GM12891 (cell line): ENCODE results near the gene HTR3B.

Experiments used
- POLR2A ChIP-seq: IDR thresholded peaks from 2 replicates; pipeline ENCODE4 v1.6.1; 2011; ENCODE audit warnings: low read depth, low read length, control low read depth
- POLR2AphosphoS5 ChIP-seq: IDR thresholded peaks from 2 replicates; pipeline ENCODE4 v1.6.1; 2011; ENCODE audit warnings: low read depth, low read length, control low read depth
- SPI1 ChIP-seq: IDR thresholded peaks from 2 replicates; pipeline ENCODE4 v1.6.1; 2011; ENCODE audit warnings: low read depth, low read length, control low read depth
- TAF1 ChIP-seq: IDR thresholded peaks from 2 replicates; pipeline ENCODE4 v1.6.1; 2011; ENCODE audit warnings: low read depth, low read length, control low read depth

DNA sequence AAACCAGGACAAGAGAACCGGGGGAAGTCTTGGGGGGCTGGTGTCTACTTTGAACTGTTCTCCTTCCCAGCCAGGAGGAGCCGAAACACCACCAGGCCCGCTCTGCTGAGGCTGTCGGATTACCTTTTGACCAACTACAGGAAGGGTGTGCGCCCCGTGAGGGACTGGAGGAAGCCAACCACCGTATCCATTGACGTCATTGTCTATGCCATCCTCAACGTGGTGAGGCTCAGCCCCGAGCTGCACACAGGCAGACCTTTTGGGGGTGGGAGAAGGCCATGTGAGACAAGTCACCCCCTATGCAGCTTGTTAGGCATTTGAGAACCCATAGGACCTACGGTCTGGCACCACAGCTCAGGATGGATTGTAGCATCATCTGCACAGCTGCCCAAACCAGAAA is 73.1 kb downstream of the HTR3B start:
- TF ChIP-seq POLR2AphosphoS5 (no peak), POLR2A (no peak), TAF1 (no peak), SPI1 (no peak)
